Neural cell (in vitro differentiated cells): ENCODE measurements around the gene MLEC. TPM values are rescaled to one million over a fixed set of nuclear protein-coding genes. Genes with fewer than 3 reads are reported as not detected.

ENCODE experiments used
- H2AFZ ChIP-seq: fragments of 200-600, 300-800 bp; sonication (generic), shearing (Covaris generic); 2 replicates; pipeline ENCODE4 v1.6.0; 2014; ENCODE audit warnings: low read depth, mild to moderate bottlenecking, antibody characterized with exemption, low read length, moderate library complexity
- H3F3A ChIP-seq: fragments of 200-600 bp; shearing (Covaris generic); 2 replicates; pipeline ENCODE4 v1.6.1; 2016; ENCODE audit warnings: mild to moderate bottlenecking, moderate library complexity, mixed read lengths, antibody characterized with exemption, low read length; ENCODE audit not compliant: insufficient read depth, poor library complexity, severe bottlenecking
- H3K27ac ChIP-seq: fragments of 200-600, 300-800 bp; sonication (generic), shearing (Covaris generic); 2 replicates; pipeline ENCODE4 v1.5.1; 2014; ENCODE audit warnings: mild to moderate bottlenecking, low read length, moderate library complexity
- H3K27me3 ChIP-seq: fragments of 300-800, 200-600 bp; sonication (generic), shearing (Covaris generic); 2 replicates; pipeline ENCODE4 v1.6.0; 2014; ENCODE audit warnings: mild to moderate bottlenecking, low read depth, low read length, moderate library complexity; ENCODE audit not compliant: insufficient read depth
- H3K36me3 ChIP-seq: fragments of 300-800, 200-600 bp; sonication (generic), shearing (Covaris generic); 2 replicates; pipeline ENCODE4 v1.5.1; 2014; ENCODE audit warnings: mild to moderate bottlenecking, antibody characterized with exemption, low read length, moderate library complexity; ENCODE audit not compliant: insufficient read depth
- H3K4me2 ChIP-seq: fragments of 300-800, 200-600 bp; sonication (generic), shearing (Covaris generic); 2 replicates; pipeline ENCODE4 v1.6.0; 2014; ENCODE audit warnings: mild to moderate bottlenecking, low read length
- H3K4me3 ChIP-seq: fragments of 300-800, 200-600 bp; sonication (generic), shearing (Covaris generic); 2 replicates; pipeline ENCODE4 v1.5.1; 2014; ENCODE audit warnings: mild to moderate bottlenecking, low read length, moderate library complexity
- H3K79me2 ChIP-seq: fragments of 200-600 bp; shearing (Covaris generic); replicated peaks from 2 replicates; pipeline ENCODE4 v1.6.0; 2014; ENCODE audit warnings: mild to moderate bottlenecking, low read length, moderate library complexity; ENCODE audit not compliant: insufficient read depth
- H3K9ac ChIP-seq: fragments of 300-800, 200-600 bp; sonication (generic), shearing (Covaris generic); 2 replicates; pipeline ENCODE4 v1.6.1; 2016; ENCODE audit warnings: mild to moderate bottlenecking, low read length, mixed read lengths
- H3K9me2 ChIP-seq: fragments of 200-600 bp; shearing (Covaris generic); 2 replicates; pipeline ENCODE4 v1.6.1; 2016; ENCODE audit warnings: mild to moderate bottlenecking, low read length, mixed read lengths; ENCODE audit not compliant: insufficient read depth
- H3K9me3 ChIP-seq: fragments of 200-600, 300-800 bp; sonication (generic), shearing (Covaris generic); 2 replicates; pipeline ENCODE4 v1.6.1; 2016; ENCODE audit warnings: mild to moderate bottlenecking, mixed run types, low read length, moderate library complexity, mixed read lengths
- H4K20me1 ChIP-seq: fragments of 200-600 bp; shearing (Covaris generic); 2 replicates; pipeline ENCODE4 v1.6.1; 2016; ENCODE audit warnings: mild to moderate bottlenecking, mixed run types; ENCODE audit not compliant: insufficient read depth
- EP300 ChIP-seq: fragments of 450-650 bp; conservative IDR thresholded peaks from 2 replicates; pipeline ENCODE4 v1.6.1; 2014; ENCODE audit warnings: antibody characterized with exemption, mild to moderate bottlenecking, moderate library complexity; ENCODE audit not compliant: poor library complexity, severe bottlenecking
- MXI1 ChIP-seq: fragments of 450-650 bp; conservative IDR thresholded peaks from 2 replicates; pipeline ENCODE4 v1.6.1; 2014; ENCODE audit warnings: antibody characterized with exemption, mild to moderate bottlenecking; ENCODE audit not compliant: poor library complexity, severe bottlenecking
- RAD21 ChIP-seq: fragments of 450-650 bp; conservative IDR thresholded peaks from 2 replicates; pipeline ENCODE4 v1.6.1; 2014; ENCODE audit warnings: antibody characterized with exemption, mild to moderate bottlenecking, moderate library complexity
- SMC3 ChIP-seq: fragments of 450-650 bp; conservative IDR thresholded peaks from 2 replicates; pipeline ENCODE4 v1.6.1; 2014; ENCODE audit warnings: antibody characterized with exemption, mild to moderate bottlenecking, moderate library complexity; ENCODE audit not compliant: poor library complexity
- TAF1 ChIP-seq: IDR thresholded peaks from 2 replicates; pipeline ENCODE4 v1.6.1; 2012; ENCODE audit warnings: low read depth
- polyA plus RNA-seq: library from polyadenylated mRNA; depleted of rRNA; stranded (reverse); fragments of >200 nt; gene quantifications from 2 replicates; pipeline ENCODE4 v1.2.3, GENCODE V29; 2014
- TF ChIP-seq, protein P1 (sequence below): fragments of 450-650 bp; IDR thresholded peaks from 2 replicates; pipeline ENCODE4 v1.5.1; 2014; ENCODE audit warnings: antibody characterized with exemption, mild to moderate bottlenecking, moderate library complexity; ENCODE audit not compliant: poor library complexity, severe bottlenecking
- TF ChIP-seq, protein P2 (sequence below): IDR thresholded peaks from 2 replicates; pipeline ENCODE4 v1.6.1; 2012; ENCODE audit warnings: borderline replicate concordance

Gene MLEC
- polyA plus RNA-seq, 1 donor from 2014 or later = 33.2 TPM

DNA sequence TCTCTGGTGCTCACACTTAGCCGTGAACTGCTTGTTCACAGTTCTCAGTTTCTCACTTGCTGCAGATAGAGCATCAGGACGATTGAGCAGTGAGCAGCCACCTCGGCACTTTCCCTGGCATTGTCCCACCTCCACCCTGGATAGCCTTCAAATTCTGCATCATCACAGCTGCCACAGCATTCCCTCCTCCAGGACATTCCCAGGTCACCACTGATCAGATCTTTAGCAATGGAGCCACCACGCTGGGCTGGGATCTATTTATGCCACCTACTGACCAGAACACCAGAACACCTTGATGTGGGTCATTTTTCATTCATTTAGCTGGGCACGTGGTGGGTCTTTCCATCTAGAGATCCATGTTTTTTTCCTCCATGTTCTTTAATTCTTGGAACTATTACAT lies 62.3 kb downstream of the MLEC start:
- TF ChIP-seq, protein P1, sequence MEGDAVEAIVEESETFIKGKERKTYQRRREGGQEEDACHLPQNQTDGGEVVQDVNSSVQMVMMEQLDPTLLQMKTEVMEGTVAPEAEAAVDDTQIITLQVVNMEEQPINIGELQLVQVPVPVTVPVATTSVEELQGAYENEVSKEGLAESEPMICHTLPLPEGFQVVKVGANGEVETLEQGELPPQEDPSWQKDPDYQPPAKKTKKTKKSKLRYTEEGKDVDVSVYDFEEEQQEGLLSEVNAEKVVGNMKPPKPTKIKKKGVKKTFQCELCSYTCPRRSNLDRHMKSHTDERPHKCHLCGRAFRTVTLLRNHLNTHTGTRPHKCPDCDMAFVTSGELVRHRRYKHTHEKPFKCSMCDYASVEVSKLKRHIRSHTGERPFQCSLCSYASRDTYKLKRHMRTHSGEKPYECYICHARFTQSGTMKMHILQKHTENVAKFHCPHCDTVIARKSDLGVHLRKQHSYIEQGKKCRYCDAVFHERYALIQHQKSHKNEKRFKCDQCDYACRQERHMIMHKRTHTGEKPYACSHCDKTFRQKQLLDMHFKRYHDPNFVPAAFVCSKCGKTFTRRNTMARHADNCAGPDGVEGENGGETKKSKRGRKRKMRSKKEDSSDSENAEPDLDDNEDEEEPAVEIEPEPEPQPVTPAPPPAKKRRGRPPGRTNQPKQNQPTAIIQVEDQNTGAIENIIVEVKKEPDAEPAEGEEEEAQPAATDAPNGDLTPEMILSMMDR = no peak
- H3F3A ChIP-seq = no peaks in the 10 kb centered on the region

DNA sequence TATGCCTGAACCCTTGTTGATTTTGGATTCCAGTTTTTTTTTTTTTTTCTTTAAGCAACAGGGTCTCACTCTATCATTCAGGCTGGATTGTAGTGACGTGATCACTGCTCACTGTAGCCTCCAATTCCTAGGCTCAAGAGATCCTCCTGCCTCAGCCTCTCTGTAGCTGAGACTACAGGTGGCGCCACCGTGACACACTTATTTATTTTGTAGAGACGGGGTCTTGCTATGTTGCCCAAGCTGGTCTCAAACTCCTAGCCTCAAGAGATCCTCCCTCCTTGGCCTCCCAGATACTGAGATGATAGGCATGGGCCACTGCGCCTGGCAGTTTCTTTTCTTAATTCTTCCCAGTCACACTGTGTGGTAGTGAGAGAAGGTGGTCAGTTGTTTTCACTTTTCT lies 63.9 kb downstream of the MLEC start:
- Histone ChIP-seq H3K27me3 (no peaks in the 10 kb centered on the region), H3K9ac (no peak overlapping the region), H4K20me1 (no peaks in the 10 kb centered on the region), H2AFZ (no peak overlapping the region), H3K27ac (no peak overlapping the region), H3K9me3 (no peaks in the 10 kb centered on the region), H3K79me2 (no peaks in the 10 kb centered on the region), H3K36me3 (no peaks in the 10 kb centered on the region), H3K4me2 (no peak overlapping the region), H3F3A (no peaks in the 10 kb centered on the region), H3K4me3 (no peak overlapping the region), H3K9me2 (no peaks in the 10 kb centered on the region)
- no peak for TF ChIP-seq SMC3
- no peak for TF ChIP-seq MXI1
- TF ChIP-seq, protein P2, sequence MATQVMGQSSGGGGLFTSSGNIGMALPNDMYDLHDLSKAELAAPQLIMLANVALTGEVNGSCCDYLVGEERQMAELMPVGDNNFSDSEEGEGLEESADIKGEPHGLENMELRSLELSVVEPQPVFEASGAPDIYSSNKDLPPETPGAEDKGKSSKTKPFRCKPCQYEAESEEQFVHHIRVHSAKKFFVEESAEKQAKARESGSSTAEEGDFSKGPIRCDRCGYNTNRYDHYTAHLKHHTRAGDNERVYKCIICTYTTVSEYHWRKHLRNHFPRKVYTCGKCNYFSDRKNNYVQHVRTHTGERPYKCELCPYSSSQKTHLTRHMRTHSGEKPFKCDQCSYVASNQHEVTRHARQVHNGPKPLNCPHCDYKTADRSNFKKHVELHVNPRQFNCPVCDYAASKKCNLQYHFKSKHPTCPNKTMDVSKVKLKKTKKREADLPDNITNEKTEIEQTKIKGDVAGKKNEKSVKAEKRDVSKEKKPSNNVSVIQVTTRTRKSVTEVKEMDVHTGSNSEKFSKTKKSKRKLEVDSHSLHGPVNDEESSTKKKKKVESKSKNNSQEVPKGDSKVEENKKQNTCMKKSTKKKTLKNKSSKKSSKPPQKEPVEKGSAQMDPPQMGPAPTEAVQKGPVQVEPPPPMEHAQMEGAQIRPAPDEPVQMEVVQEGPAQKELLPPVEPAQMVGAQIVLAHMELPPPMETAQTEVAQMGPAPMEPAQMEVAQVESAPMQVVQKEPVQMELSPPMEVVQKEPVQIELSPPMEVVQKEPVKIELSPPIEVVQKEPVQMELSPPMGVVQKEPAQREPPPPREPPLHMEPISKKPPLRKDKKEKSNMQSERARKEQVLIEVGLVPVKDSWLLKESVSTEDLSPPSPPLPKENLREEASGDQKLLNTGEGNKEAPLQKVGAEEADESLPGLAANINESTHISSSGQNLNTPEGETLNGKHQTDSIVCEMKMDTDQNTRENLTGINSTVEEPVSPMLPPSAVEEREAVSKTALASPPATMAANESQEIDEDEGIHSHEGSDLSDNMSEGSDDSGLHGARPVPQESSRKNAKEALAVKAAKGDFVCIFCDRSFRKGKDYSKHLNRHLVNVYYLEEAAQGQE = no peak
- TF ChIP-seq EP300 = no peak
- no peak for TF ChIP-seq RAD21
- TF ChIP-seq, protein P1 = no peak
- no peak for TF ChIP-seq TAF1

More for the DNA sequence above, 62.3 kb downstream of the MLEC start:
- Histone ChIP-seq H3K79me2 (no peaks in the 10 kb centered on the region), H3K4me2 (no peak overlapping the region), H3K9me2 (no peaks in the 10 kb centered on the region), H3K36me3 (no peaks in the 10 kb centered on the region), H2AFZ (no peak overlapping the region), H3K4me3 (no peak overlapping the region), H4K20me1 (no peaks in the 10 kb centered on the region), H3K9ac (no peak overlapping the region), H3K27me3 (no peaks in the 10 kb centered on the region), H3K9me3 (no peaks in the 10 kb centered on the region), H3K27ac (no peak overlapping the region)
